HT-29 (cell line): ENCODE results near the gene CACNA1C. TPM values are rescaled to one million over a fixed set of nuclear protein-coding genes. Genes with fewer than 3 reads are reported as not detected.

Experiments
- DNase-seq: peaks from one replicate; pipeline ENCODE4 v3.0.0-alpha.2; 2015; ENCODE audit warnings: low spot score
- total RNA-seq: library from RNA; depleted of rRNA; stranded (reverse); fragments of >200 nt; shearing (Covaris generic); gene quantifications from 2 replicates; pipeline ENCODE4 v1.2.3, GENCODE V29; 2014

CACNA1C gene
- total RNA-seq, 1 experiment from 2014 or later = under 0.01 TPM

GRCh38 chr12:2337031-2338010 lies 284.5 kb downstream of the CACNA1C start:
- no peak for DNase-seq

GRCh38 chr12:2338381-2338780 lies 285.6 kb downstream of the CACNA1C start:
- DNase-seq = no peak

GRCh38 chr12:2338991-2339431 lies 286.2 kb downstream of the CACNA1C start:
- DNase-seq = peak; percentile 67

- DNase-seq = no peak
Measured at GRCh38 chr12:2341051-2341751, 288.4 kb downstream of the CACNA1C start.

- DNase-seq = no peak
Measured at GRCh38 chr12:2341871-2342270, 289.1 kb downstream of the CACNA1C start.

GRCh38 chr12:2343681-2344080 lies 290.9 kb downstream of the CACNA1C start:
- no peak for DNase-seq

- DNase-seq = no peak
Measured at GRCh38 chr12:2344476-2344875, 291.7 kb downstream of the CACNA1C start.

- DNase-seq = no peak
Measured at GRCh38 chr12:2344885-2345284, 292.1 kb downstream of the CACNA1C start.

- DNase-seq = no peak
Measured at GRCh38 chr12:2345902-2346301, 293.1 kb downstream of the CACNA1C start.

GRCh38 chr12:2346416-2346815 lies 293.6 kb downstream of the CACNA1C start:
- no peak for DNase-seq

GRCh38 chr12:2347137-2347843 lies 294.5 kb downstream of the CACNA1C start:
- DNase-seq = no peak

GRCh38 chr12:2347844-2348481 lies 295.2 kb downstream of the CACNA1C start:
- no peak for DNase-seq

GRCh38 chr12:2348482-2348852 lies 295.7 kb downstream of the CACNA1C start:
- no peak for DNase-seq

GRCh38 chr12:2351161-2351560 lies 298.4 kb downstream of the CACNA1C start:
- no peak for DNase-seq

GRCh38 chr12:2352203-2352602 lies 299.4 kb downstream of the CACNA1C start:
- DNase-seq = no peak

- no peak for DNase-seq
Measured at GRCh38 chr12:2353281-2353680, 300.5 kb downstream of the CACNA1C start.

GRCh38 chr12:2353691-2354090 lies 300.9 kb downstream of the CACNA1C start:
- DNase-seq = no peak

- DNase-seq = no peak
Measured at GRCh38 chr12:2354151-2354991, 301.6 kb downstream of the CACNA1C start.

- DNase-seq = no peak
Measured at GRCh38 chr12:2355198-2355597, 302.4 kb downstream of the CACNA1C start.

- no peak for DNase-seq
Measured at GRCh38 chr12:2355604-2356003, 302.8 kb downstream of the CACNA1C start.
